SU-DHL-6 (cell line): ENCODE measurements around the gene HDAC3.

Experiments
- H2AFZ ChIP-seq: fragments of 200-600 bp; sonication (generic); 2 replicates; pipeline ENCODE4 v1.6.1; 2014; ENCODE audit warnings: low read depth, mild to moderate bottlenecking, moderate library complexity, mixed read lengths, antibody characterized with exemption, low read length; ENCODE audit not compliant: severe bottlenecking
- H3F3A ChIP-seq: fragments of 200-600 bp; shearing (Covaris generic); 2 replicates; pipeline ENCODE4 v1.6.0; 2016; ENCODE audit warnings: antibody characterized with exemption, mild to moderate bottlenecking; ENCODE audit not compliant: insufficient read depth
- H3K27ac ChIP-seq: fragments of 200-600 bp; sonication (generic); 2 replicates; pipeline ENCODE4 v1.5.1; 2016; ENCODE audit warnings: low read depth, mild to moderate bottlenecking, low read length, moderate library complexity, mixed read lengths
- H3K27me3 ChIP-seq: fragments of 200-600 bp; sonication (generic), shearing (Covaris generic); 2 replicates; pipeline ENCODE4 v1.6.0; 2014; ENCODE audit warnings: mild to moderate bottlenecking, low read length
- H3K36me3 ChIP-seq: fragments of 200-600 bp; sonication (generic); 2 replicates; pipeline ENCODE4 v1.6.1; 2014; ENCODE audit warnings: mild to moderate bottlenecking, low read length, mixed read lengths
- H3K4me2 ChIP-seq: fragments of 300-600, 200-600 bp; shearing (Covaris generic), sonication (generic); 2 replicates; pipeline ENCODE4 v1.6.0; 2014; ENCODE audit warnings: low read length, low read depth, mild to moderate bottlenecking; ENCODE audit not compliant: poor library complexity, severe bottlenecking
- H3K4me3 ChIP-seq: fragments of 200-600 bp; sonication (generic); 2 replicates; pipeline ENCODE4 v1.5.1; 2014; ENCODE audit warnings: antibody characterized with exemption, low read length, mild to moderate bottlenecking, mixed read lengths; ENCODE audit not compliant: insufficient read depth, poor library complexity, severe bottlenecking
- H3K79me2 ChIP-seq: fragments of 200-600 bp; sonication (generic); 2 replicates; pipeline ENCODE4 v1.6.1; 2014; ENCODE audit warnings: mild to moderate bottlenecking, low read length, moderate library complexity; ENCODE audit not compliant: insufficient read depth
- H3K9ac ChIP-seq: fragments of 200-600 bp; sonication (generic); 2 replicates; pipeline ENCODE4 v1.7.0; 2014; ENCODE audit warnings: mild to moderate bottlenecking, low read length
- H3K9me2 ChIP-seq: fragments of 200-600 bp; sonication (generic); replicated peaks from 2 replicates; pipeline ENCODE4 v1.6.1; 2014; ENCODE audit warnings: low read length; ENCODE audit not compliant: insufficient read depth
- H3K9me3 ChIP-seq: fragments of 200-600 bp; sonication (generic); 2 replicates; pipeline ENCODE4 v1.6.1; 2014; ENCODE audit warnings: low read length, mixed read lengths; ENCODE audit not compliant: insufficient read depth
- H4K20me1 ChIP-seq: fragments of 200-600 bp; sonication (generic); 2 replicates; pipeline ENCODE4 v1.6.1; 2014; ENCODE audit warnings: low read depth, mild to moderate bottlenecking, antibody characterized with exemption, low read length, moderate library complexity, mixed read lengths
- EZH2phosphoT487 ChIP-seq: fragments of 200-600 bp; sonication (generic), shearing (Covaris generic); conservative IDR thresholded peaks from 2 replicates; pipeline ENCODE4 v1.6.1; 2018; ENCODE audit warnings: mild to moderate bottlenecking, antibody characterized with exemption, low read length, moderate library complexity, mixed read lengths
- TF ChIP-seq, protein P1 (sequence below): fragments of 200-600 bp; sonication (generic); IDR thresholded peaks from one replicate; pipeline ENCODE4 v1.5.1; 2017; ENCODE audit warnings: antibody characterized with exemption, mild to moderate bottlenecking, low read length, moderate library complexity; ENCODE audit not compliant: insufficient read depth, poor library complexity, severe bottlenecking

Gene HDAC3

DNA sequence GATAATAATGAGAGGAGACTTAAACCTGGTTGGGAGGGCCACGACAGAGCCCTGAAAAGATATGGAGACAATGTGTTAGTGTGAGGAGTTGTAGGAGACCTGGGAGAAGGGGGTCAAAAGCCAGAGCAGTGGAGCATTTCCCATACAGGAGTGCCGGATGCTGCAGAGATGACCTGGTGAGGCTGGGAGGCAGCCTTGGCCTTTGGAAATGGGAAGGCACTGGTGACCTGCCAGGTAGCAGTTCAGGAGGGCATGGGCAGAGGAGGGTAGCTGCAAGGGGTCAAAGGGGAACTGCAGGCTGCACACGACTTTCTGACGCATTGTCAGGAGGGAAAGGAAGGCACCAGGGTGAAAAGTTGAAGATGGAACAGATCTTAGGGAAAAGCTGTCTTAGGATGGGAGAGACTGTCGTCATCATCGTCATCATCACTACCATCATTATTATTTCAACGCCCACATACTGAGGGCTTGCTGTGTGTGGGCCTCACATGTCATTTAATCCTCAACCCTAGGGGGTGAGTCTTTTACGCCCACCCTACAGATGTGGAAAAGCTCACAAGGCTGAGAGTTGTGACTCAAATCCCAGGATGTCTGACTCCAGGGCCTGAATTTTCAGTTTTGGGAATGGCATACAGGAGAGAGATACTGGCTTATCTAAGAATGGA is 32.1 kb upstream of the HDAC3 start:
- H3K4me2 ChIP-seq = no peak overlapping the region

DNA sequence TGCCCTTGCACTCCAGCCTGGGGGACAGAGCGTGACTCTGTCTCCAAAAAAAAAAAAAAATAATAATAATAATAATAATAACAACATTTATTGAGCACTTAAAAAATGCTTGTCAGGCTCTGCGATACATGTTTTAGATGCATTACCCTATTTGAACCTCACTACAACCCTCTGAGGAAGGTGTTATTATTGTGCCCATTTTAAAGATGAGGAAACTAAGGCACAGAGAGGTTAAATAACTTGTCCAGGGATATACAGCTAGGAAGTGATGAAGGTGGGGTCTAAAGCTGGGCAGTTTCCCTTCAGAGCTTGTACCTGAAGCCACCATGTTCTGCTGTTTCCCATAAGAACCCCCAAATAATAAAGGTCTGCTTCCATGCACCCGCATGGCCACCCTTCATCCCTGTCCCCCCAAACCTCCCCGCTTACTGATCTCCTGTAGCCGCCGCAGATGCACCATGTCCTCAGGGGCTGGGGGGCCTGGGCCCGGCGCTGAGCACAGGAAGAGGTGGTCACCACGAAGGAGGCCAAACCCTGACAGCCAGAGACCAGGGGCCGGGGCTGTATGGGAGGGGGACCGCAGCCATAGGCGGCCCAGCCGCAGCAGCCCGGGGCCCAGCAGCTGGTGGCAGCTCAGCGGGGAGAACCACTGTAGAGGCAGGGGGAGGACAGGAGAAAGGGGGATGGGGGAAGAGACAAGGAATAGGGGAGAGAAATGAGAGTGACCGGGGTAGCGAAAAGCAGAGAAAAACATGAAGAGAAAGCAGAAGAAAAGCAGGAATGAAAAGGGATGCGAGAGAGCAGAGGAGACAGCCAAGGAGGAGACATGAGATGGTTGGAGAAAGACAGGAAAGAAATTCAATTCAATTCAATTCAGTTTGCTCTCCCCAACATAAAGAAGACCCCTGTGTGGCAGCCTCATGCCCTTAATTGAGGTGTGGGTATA is 29.6 kb upstream of the HDAC3 start:
- TF ChIP-seq, protein P1, sequence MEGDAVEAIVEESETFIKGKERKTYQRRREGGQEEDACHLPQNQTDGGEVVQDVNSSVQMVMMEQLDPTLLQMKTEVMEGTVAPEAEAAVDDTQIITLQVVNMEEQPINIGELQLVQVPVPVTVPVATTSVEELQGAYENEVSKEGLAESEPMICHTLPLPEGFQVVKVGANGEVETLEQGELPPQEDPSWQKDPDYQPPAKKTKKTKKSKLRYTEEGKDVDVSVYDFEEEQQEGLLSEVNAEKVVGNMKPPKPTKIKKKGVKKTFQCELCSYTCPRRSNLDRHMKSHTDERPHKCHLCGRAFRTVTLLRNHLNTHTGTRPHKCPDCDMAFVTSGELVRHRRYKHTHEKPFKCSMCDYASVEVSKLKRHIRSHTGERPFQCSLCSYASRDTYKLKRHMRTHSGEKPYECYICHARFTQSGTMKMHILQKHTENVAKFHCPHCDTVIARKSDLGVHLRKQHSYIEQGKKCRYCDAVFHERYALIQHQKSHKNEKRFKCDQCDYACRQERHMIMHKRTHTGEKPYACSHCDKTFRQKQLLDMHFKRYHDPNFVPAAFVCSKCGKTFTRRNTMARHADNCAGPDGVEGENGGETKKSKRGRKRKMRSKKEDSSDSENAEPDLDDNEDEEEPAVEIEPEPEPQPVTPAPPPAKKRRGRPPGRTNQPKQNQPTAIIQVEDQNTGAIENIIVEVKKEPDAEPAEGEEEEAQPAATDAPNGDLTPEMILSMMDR = no peak
- TF ChIP-seq EZH2phosphoT487 = no peak
- no peak overlapping the region for H3K4me2 ChIP-seq
- no peaks in the 10 kb centered on the region for H4K20me1 ChIP-seq

More for the DNA sequence above, 32.1 kb upstream of the HDAC3 start:
- H4K20me1 ChIP-seq = no peaks in the 10 kb centered on the region
- no peaks in the 10 kb centered on the region for H3K27me3 ChIP-seq
- no peak overlapping the region for H3K27ac ChIP-seq
- TF ChIP-seq EZH2phosphoT487 = no peak
- TF ChIP-seq, protein P1 = no peak
- no peaks in the 10 kb centered on the region for H3K9me3 ChIP-seq
- no peak overlapping the region for H3K4me3 ChIP-seq
- no peaks in the 10 kb centered on the region for H3K79me2 ChIP-seq
- no peak overlapping the region for H3K9ac ChIP-seq
- H2AFZ ChIP-seq = no peak overlapping the region
- H3F3A ChIP-seq = no peaks in the 10 kb centered on the region
- H3K36me3 ChIP-seq = no peaks in the 10 kb centered on the region
- H3K9me2 ChIP-seq = no peaks in the 10 kb centered on the region

DNA sequence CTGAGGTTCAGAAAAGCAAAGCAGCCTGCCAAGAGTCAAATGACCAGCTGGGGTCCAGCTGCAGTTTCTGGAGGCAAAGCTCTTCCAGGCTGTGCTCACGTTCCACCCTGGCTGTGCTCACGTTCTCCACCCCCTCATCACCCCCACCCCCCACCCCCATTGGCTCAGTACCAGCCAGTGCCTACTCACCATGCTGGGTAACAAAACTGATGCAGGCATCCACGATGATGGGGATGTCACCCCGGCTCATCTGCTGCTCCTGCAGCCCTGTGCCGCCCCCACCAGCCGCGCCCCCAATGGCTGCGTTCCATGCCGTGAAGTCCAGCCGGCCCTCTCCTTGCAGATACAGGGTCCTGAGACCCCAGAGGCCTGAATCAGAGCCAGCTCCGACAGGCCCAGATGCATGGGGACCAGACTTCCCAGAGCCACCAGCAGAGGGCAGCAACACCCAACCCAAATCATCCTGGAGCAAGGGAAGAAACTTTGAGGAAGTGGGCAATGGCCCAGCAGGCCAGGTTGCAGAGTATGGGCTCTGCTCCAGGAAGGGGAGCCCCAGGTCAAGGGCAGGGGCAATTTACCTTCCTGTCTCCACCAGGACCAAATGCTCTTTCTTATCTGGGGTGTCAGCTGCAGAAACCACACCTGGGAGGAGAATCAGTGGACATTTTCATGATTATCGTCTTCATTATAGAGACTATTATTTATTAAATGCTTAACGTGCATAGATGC is 28.2 kb upstream of the HDAC3 start:
- Histone ChIP-seq H3K9me2 (no peaks in the 10 kb centered on the region), H2AFZ (peak overlapping the region; percentile 72), H3K36me3 (no peaks in the 10 kb centered on the region), H4K20me1 (no peaks in the 10 kb centered on the region), H3K79me2 (no peaks in the 10 kb centered on the region), H3K4me3 (no peak overlapping the region), H3K9me3 (no peaks in the 10 kb centered on the region), H3K9ac (no peak overlapping the region), H3K27ac (no peak overlapping the region), H3K4me2 (no peak overlapping the region), H3F3A (no peaks in the 10 kb centered on the region), H3K27me3 (no peaks in the 10 kb centered on the region)
- no peak for TF ChIP-seq EZH2phosphoT487
- TF ChIP-seq, protein P1 = peak; percentile 86

More for the DNA sequence above, 29.6 kb upstream of the HDAC3 start:
- H3K27me3 ChIP-seq = no peaks in the 10 kb centered on the region
- H3K36me3 ChIP-seq = no peaks in the 10 kb centered on the region
- no peaks in the 10 kb centered on the region for H3K9me2 ChIP-seq
- no peak overlapping the region for H3K9ac ChIP-seq
- no peak overlapping the region for H3K27ac ChIP-seq
- no peaks in the 10 kb centered on the region for H3F3A ChIP-seq
- no peaks in the 10 kb centered on the region for H3K79me2 ChIP-seq
- no peak overlapping the region for H2AFZ ChIP-seq
- no peak overlapping the region for H3K4me3 ChIP-seq
- no peaks in the 10 kb centered on the region for H3K9me3 ChIP-seq
